GM21423 (cell line): ENCODE results near the gene CYP1B1.
A peak's percentile ranks its signal among the peaks of the same experiment; 100 is the strongest.
"Not testable (repeated sequence)": the region's sequence is repeated elsewhere in the genome, so short reads cannot be mapped to it uniquely, and the experiment has no call there.

Source experiments
- ATAC-seq: cut with Tn5 transposase; IDR thresholded peaks from one replicate; pipeline ENCODE4 v1.9.1; 2021; ENCODE audit warnings: mild to moderate bottlenecking, moderate library complexity; ENCODE audit not compliant: unreplicated experiment

CYP1B1 gene

GRCh38 chr2:38099099-38100028, 23.4 kb upstream of the CYP1B1 start:
- no peak for ATAC-seq

- no peak for ATAC-seq
Observed at GRCh38 chr2:38098421-38099098, 22.6 kb upstream of the CYP1B1 start.

- ATAC-seq, result no peak
Observed at GRCh38 chr2:38097988-38098385, 22.0 kb upstream of the CYP1B1 start.

- no peak for ATAC-seq
Observed at GRCh38 chr2:38097258-38097987, 21.5 kb upstream of the CYP1B1 start.

DNA sequence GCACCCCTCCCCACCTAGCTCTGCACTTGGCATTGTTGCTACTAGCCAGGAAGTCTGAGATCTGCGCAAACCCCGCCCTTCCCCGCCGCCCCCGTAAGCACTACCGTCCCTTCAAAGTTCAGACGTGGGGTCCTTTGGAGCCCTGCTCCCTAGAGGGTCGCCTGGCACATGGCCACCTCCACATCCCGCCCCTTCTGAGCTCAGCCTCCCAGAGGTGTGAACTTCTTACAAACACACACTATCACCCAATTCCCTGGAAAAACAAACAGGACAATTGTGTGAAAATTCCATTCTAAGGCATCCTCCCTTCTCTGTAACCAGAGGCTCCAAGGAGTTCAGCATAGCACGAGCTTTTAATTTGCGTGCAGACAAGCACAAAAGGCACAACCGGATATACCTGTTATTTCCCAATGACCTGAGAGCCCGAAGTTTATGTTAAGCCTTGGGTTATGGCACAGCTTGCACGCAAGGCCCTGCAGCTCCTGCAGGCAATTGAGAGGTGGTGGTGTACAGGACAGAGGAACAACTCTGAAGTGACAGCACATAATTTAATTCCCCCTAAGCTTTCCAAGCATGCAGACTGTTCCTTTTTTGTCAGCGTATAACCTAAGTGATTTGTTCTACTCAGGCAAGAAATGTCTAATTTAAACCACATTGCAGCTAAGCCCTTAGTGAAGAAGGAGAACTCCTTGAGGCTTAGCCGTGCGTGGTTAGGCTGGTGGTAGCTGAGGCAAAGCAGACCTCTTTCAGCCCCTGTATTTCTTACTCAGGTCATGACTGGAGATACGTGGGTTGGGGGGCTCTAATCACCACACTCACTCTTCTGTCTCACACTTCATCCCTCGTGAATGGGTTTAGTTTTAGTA, 20.3 kb upstream of the CYP1B1 start:
- peak; percentile 57 for ATAC-seq

- ATAC-seq, result no peak
Observed at GRCh38 chr2:38095079-38095995, 19.4 kb upstream of the CYP1B1 start.

DNA sequence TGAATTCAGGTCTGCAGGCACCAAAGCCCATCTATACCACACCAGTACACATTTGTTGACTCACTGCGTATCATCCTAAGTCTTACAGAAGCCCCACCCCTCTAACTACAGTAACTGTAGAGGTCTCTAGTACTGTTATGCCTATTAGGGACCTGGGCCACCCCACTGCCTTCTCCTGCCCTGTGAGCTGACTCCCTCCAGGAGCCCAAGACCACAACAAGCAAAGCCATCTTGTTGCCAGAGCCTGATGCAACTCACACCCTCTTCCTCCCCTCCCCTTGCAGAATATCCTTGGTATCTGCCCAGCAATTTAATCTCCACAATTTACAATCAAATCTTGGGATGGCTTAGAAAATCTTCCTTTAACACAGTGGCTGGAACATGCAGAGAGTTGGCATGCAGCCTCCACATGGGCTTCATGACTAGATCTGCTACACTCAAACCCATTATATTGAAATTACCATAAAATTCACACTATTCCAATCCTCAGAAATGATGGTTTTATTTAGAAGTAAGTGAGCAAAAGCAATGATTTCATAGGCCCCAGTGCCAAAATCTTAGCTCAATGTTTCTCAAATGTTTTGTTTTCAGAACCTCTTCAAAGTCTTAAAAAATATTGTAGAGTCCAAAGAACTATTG, 17.7 kb upstream of the CYP1B1 start:
- no peak for ATAC-seq

DNA sequence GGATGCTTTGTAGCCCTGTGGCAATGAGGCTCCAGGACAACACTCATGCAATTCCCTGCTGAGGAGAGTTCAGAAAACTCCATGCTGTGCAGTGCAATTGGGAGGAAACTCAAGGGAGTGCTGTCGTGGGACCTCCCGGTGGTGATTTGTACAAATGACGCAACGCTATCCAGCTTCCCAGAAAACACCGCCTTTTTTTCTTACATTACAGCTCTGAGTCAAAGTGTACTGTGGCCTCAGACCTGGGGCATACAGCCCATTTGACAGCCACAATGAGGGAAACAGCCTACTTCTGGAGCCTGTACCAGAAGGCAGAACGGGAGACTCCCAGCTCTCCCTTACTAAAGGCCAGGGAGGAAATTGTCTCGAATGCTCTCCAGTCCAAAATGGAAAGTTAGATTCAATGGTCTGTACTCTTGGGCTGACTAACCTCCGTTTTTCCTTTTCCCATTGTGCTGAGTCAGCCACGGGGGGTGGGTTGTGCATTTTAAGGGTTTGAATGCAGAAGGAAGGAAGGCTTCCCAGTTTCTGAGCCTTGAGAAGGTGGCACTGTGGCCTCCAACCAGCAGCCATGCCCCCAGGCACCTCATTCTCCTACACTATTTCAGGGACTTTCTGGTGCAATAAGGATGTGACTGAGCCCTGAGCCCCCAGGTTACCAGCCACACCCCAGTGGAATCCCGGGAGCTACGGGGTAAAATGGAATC, 16.4 kb upstream of the CYP1B1 start:
- no peak for ATAC-seq

DNA sequence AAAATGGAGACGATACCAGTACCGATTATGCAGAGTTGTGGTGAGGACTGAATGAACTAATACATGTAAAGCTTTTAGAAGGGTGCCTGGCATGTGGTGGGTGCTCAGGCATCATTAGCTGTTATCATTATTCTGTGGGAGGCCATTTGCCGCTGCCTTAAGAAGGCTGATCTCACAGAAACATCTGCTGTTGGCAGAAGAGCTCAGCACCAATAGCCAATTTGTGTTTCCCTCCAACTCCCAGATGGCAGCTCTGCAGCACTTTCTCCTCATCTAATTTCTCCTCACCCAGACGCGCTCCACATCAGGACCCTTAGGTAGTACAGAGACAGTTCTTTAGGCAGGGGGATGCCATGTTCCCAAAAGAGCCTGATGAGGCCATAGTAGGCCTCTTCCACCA, 15.8 kb upstream of the CYP1B1 start:
- no peak for ATAC-seq

DNA sequence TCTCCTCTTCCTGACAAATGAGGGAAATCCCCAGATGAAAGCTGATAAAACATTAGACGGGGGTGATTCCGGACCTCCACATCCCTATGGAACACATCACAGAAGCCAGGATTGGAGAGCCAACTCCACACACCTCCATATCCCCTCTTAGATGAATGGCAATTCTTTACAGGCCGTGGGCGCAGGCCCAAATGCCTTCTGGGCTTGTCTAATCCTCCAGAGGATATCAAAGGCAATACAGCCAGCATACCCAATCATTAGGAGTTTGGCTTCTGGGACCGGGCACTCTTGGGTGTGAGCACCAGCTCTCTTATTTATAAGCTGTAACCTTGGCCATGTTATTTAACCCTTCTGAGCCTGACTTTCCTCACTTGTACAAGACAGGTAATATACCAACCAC, 15.0 kb upstream of the CYP1B1 start:
- no peak for ATAC-seq

DNA sequence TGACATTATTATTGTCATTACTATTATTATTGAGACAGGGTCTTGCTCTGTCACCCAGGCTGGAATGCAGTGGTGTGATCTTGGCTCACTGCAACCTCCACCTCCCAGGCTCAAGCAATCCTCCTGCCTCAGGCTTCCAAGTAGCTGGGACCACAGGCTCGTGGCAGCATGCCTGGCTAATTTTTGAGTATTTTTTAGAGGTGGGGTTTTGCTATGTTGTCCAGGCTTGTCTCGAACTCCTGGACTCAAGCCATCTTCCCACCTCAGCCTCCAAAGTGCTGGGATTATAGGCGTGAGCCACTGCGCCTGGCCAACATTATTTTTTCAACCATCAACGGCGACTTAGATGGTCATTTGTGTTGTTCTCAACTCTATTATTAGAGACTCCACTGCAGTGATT, 14.3 kb upstream of the CYP1B1 start:
- not testable (repeated sequence) for ATAC-seq

- not testable (repeated sequence) for ATAC-seq
Observed at GRCh38 chr2:38085998-38086698, 10.2 kb upstream of the CYP1B1 start.

DNA sequence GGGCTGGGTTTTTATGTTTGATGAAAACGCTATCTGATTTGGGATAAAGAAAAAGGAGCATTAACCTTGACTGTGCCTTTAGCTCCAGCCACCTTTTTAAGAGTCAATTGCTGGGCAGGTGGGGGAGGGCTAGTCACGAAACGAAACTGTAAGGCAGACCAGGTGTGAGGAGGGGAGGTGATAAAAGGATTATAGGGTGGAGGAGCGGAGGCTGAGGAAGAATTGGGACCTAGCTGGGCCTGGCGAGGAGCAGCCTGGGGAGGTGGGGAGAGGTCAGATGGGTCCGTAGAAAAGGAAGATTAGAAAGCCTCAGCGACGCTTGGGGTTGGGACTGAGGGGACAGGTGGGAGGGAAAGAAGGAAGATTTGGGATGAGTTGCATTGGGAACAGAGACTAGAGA, 8.6 kb upstream of the CYP1B1 start:
- not testable (repeated sequence) for ATAC-seq

DNA sequence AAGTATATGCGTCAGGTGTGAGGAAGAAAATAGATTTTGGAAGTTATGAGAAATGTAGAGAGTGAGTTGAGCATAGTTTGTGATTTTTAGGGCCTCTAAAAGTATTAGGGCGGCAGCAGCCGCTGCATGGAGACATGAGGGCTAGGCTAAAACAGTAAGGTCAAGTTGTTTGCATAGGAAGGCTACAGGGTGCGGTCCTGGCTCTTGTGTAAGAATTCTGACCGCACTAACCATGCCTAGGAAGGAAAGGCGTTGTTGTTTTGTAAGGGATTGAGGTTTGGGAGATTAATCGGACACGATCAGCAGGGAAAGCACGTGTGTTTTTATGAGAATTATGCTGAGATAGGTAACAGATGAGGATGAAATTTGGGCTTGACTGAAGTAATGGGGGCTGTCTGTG, 6.8 kb upstream of the CYP1B1 start:
- not testable (repeated sequence) for ATAC-seq

- no peak for ATAC-seq
Observed at GRCh38 chr2:38080346-38080745, 4.4 kb upstream of the CYP1B1 start.

GRCh38 chr2:38079116-38080052, 3.4 kb upstream of the CYP1B1 start:
- no peak for ATAC-seq

DNA sequence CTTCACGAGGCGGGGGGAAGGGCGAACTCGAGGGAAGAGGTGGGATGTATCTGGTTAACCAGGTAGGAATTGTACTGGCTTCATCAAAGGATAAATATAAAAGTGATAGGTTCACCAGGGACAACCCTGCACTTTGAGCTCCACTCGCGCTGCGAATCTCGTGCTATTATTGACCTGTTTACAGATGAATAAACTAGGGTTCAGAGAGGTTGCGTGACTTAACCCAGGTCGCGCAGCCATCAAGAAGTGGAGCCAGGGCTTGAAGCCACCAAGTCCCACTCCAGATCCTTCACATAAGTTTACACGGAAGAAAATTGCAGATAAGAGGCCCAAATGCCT, 1.4 kb upstream of the CYP1B1 start:
- ATAC-seq, result no peak
